Activated T-cell treated with anti-CD3 and anti-CD28 coated beads for 48 hours (primary cell): ENCODE results near the gene CALB2.

Source experiments
- DNase-seq: peaks from one replicate; pipeline ENCODE4 v3.0.0-alpha.2; 2020; ENCODE audit warnings: low read depth

Gene CALB2

GRCh38 chr16:71389330-71389729 lies 30.8 kb downstream of the CALB2 start:
- DNase-seq = no peak

DNA sequence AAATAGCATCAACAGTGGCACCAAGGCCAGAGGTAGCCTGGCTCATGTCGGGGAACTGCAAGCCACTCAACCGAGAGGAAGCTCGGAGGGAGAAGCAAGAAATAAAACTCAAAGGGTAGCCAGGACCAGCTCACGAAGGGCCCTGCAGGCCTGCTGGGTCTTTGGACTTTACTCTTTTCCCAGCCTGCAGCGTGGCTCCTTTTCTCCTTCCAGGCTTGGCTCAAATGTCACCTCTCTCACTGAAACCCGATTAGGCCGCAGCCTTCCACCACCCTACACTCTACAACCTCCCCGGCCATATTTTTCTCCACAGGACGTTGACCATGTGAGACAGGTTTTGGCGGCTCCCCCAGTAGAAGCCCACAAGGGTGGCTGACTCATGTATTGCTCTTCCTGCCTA lies 38.1 kb downstream of the CALB2 start:
- DNase-seq = no peak

GRCh38 chr16:71399801-71400563 lies 41.5 kb downstream of the CALB2 start:
- DNase-seq = no peak

DNA sequence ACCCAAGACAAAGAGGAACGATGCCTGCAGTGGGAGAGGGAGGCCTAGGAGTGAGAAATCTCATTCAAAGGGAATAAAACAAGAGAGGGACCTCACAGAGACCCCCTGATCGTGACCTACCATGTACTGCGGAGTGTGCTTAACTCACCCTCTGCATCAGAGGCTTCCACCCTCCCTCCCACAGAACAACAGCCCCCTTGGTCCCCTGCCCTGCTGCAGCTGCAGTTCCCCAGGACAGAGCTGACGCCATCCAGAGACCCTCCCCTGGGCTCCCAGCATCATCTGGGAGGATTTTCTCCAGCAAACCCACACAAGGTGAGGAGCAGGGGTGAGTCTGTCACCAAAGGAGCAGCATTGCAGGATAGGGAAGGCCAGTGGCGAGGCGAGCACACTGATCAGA lies 43.5 kb downstream of the CALB2 start:
- DNase-seq = no peak

DNA sequence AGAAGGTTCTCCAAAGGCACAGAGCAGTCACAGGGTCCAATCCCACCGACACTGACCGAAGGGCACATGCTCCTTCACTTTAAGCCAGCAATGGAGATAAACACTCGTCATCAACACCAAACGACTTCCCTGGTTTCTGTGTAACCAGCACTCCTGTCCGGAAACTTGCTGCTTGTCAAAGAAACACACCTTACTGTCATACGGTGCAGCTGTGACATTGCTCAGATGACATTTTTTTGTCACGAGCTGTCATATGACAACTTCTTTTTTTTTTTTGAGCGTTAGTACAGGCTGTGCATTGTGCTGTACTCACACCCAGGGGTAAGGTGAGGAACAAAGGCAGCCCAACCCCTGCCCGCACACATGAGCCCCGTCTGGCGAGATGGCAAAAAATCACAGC lies 44.2 kb downstream of the CALB2 start:
- DNase-seq = no peak

DNA sequence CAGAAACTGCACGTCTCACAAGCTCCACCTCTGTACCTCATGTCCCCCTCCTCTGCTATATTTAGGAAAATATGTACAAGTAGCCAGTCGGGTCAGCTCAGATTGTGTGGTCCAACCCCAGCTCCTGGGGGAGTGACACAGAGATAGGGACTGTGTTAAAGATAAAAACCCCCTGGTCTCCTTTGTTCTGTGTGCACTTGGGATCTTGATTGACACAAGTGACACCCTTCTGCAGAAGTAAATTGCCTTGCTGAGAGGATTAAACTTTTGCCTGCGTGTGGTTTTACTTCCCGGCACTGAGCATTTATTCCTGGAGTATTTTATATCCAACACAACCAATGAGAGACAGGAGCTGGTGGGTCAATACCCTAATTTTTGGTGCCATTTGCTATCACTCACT lies 45.8 kb downstream of the CALB2 start:
- no peak for DNase-seq

- no peak for DNase-seq
Measured at GRCh38 chr16:71406316-71406715, 47.8 kb downstream of the CALB2 start.

DNA sequence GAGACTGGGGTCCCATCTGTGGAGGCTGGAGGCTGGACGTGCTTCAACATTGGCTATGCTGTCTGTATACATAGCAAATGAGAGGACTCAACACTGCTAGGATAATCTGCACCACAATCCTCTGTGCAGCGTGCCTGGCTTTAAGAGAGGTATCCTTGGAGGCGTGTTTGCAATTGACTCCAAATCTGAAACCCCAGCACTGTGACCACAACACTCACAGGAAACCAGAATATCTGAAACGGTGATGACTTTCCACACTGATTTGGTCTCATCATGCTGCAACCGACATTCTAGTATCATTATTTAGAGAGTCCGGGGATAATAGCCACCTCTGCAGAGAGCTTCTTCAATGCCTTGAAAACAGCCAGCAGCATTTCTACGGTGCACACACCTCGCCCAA lies 48.2 kb downstream of the CALB2 start:
- DNase-seq = no peak

GRCh38 chr16:71407731-71408130 lies 49.2 kb downstream of the CALB2 start:
- DNase-seq = no peak

GRCh38 chr16:71408536-71408935 lies 50.0 kb downstream of the CALB2 start:
- no peak for DNase-seq

- DNase-seq = no peak
Measured at GRCh38 chr16:71409011-71409775, 50.7 kb downstream of the CALB2 start.

- no peak for DNase-seq
Measured at GRCh38 chr16:71410146-71410545, 51.6 kb downstream of the CALB2 start.

- peak; percentile 49 for DNase-seq
Measured at GRCh38 chr16:71412270-71413160, 54.0 kb downstream of the CALB2 start.

DNA sequence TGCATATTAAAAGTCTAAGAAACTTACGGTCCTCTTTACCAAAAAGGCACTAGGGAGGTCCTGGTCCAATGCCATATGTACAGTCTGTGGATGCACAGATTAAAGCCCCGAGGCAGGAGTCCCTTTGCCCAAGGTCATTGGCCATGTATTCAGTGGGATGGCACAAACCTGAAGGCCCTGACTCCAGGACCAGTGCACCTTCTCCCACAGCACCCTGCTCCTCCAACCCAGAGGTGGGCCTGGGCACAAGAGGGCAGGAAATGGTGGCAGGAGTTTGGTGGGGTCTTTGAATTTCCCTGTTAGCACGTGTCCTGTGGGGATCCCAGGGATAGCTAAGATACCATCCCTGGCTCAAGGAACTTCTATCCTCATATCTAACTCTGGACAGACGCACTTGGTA lies 54.8 kb downstream of the CALB2 start:
- no peak for DNase-seq

- no peak for DNase-seq
Measured at GRCh38 chr16:71414038-71414437, 55.5 kb downstream of the CALB2 start.

DNA sequence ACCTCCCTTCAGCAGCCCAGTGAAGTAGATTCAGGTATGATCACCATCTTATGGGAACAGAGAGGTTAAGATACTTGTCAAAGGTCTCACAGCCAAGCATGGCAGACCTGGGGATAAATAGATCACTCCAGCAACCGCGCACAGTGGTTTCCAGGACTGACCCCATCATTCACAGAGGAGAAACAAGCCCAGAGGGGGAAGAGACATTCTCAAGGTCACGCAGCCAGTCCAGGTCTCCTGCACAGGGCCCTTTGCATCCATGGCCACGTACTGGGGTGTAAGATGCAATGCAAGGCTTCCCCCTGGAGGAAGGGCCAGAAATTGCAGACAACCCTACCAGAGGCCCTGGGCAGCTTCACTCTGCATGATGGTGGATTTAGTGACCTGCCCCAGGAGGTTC lies 63.4 kb downstream of the CALB2 start:
- peak; percentile 11 for DNase-seq

- DNase-seq = no peak
Measured at GRCh38 chr16:71423016-71423415, 64.5 kb downstream of the CALB2 start.

- DNase-seq = no peak
Measured at GRCh38 chr16:71423865-71424264, 65.3 kb downstream of the CALB2 start.

DNA sequence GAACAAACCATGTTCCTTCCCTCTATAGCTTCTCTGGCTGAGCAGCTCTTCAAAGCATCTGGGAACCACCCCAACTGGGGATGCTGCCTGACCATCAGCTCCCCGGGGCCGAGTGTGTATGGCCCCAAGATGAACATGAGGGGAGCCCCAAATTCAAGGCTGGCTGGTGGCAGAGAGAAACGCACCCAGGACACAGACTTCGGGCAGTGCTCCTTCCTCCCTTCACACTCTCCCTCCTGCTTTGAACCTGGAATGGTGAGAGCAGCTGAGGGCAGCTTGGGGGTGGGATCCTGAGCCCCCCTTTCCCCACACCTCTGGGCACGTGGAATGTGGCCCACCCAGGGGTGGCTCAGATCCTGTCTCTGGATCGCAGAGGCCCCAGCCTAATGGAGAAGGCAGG lies 66.1 kb downstream of the CALB2 start:
- no peak for DNase-seq

GRCh38 chr16:71425746-71426068 lies 67.2 kb downstream of the CALB2 start:
- DNase-seq = no peak

DNA sequence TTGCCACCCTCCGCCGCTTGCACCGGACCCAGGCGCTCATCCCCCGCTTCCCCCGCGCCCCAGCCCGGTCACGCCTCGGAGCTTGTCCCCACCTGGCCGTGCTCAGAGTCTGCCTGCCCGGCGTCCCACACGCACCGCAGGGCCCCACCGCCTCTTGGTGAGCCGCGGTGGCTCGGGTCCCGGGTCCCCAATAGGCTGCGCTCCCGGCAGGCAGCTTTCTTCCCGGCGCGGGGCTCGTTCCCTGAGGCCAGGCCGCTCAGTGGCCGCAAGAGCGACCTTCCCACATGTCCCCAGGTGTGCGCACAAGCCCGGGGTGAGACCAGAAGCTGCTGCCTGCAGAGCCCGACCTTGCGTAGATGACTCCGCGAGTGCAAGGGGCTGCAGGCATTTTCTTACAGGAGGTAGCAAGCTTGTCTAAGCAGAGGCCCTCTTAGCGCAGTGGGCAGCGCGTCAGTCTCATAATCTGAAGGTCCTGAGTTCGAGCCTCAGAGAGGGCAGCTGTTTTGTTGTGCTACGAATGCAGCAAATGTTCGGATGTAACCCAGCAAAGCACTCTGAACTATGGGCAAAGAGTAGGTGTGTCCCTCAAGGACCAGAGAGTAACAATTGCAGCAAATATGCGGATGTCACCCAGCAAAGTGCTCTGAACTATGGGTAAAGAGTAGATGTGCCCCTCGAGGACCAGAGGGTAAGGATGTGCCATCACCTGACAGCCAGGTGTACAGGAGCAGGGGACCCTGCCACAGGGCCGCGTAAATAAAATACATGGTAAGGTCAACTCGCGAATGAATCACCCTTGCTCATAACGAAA lies 67.8 kb downstream of the CALB2 start:
- DNase-seq = peak; percentile 34
